Mucosa of descending colon (tissue), 3 donors: ENCODE results near the gene RDH14. TPM values are rescaled to one million over a fixed set of nuclear protein-coding genes. Genes with fewer than 3 reads are reported as not detected.

Experiments used
- ATAC-seq: fragments of 200-7000 bp; cut with Tn5 transposase; one replicate; pipeline ENCODE4 v1.9.1; 2020; ENCODE audit warnings: mild to moderate bottlenecking, moderate library complexity
- DNase-seq, 3 donors: peaks; one replicate each; pipeline ENCODE4 v3.0.0-alpha.2; 2020
- H3K36me3 ChIP-seq: fragments of 200-600 bp; one replicate; pipeline ENCODE4 v1.8.0; 2021; ENCODE audit warnings: low read depth, mild to moderate bottlenecking
- H3K4me1 ChIP-seq: fragments of 200-600 bp; one replicate; pipeline ENCODE4 v1.8.0; 2021; ENCODE audit warnings: low read depth, mild to moderate bottlenecking
- H3K4me3 ChIP-seq: fragments of 200-600 bp; one replicate; pipeline ENCODE4 v1.8.0; 2021; ENCODE audit warnings: mild to moderate bottlenecking
- H3K9me3 ChIP-seq: fragments of 200-600 bp; one replicate; pipeline ENCODE4 v1.8.0; 2021; ENCODE audit warnings: mild to moderate bottlenecking
- intact Hi-C, 2 donors: fragments of 100-400 bp; cut with DNase I in 1 of 2; cut with micrococcal nuclease in 1 of 2; formaldehyde crosslinking; loops; one replicate each; pipeline versions ENCODE4 v1.11.0 to v1.11.1; 2022; cut with DNase I, micrococcal nuclease
- total RNA-seq, 3 donors: library from RNA; stranded (reverse); fragmentation: NEBNext Ultra II Directional in 2 of 3; extraction: Animal tissue kit (Norgen Biotek cat#: 25700) in 2 of 3; gene quantifications; one replicate each; pipeline versions ENCODE4 v1.2.1 to v1.2.4, GENCODE V29; 2021 to 2023
- TF ChIP-seq, protein P1 (sequence below): fragments of 200-600 bp; IDR thresholded peaks from one replicate; pipeline ENCODE4 v1.8.0; 2022; ENCODE audit warnings: antibody characterized with exemption, mild to moderate bottlenecking
- donor health status: DM: no; HTN: no; CAD: no; lungs with moderate emphysema.
- donor health status: DM: no; HTN: no; CAD: no.
- donor health status: DM: no; HTN: yes; CAD: no.

The RDH14 gene
- total RNA-seq, 3 donors from 2014 or later = 16.2 to 25.3 (median 17.1) TPM

DNA sequence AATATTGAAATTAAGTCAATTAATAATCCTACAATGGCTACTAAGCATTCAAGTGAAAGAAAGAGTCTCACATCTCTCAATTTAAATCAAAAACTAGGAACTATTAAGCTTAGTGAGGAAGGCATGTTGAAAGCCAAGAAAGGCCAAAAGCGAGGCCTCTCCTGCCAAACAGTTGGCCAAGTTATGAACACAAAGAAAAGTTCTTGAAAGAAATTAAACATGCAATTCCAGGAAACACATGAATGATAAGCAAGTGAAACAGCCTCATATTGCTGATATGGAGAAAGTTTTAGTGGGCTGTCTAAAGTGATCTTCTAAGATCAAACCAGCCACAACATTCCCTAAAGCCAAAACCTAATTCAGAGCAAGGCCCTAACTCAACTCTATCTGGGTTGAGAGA lies 11.8 kb downstream of the RDH14 start:
- intact Hi-C loops = no loop called here

DNA sequence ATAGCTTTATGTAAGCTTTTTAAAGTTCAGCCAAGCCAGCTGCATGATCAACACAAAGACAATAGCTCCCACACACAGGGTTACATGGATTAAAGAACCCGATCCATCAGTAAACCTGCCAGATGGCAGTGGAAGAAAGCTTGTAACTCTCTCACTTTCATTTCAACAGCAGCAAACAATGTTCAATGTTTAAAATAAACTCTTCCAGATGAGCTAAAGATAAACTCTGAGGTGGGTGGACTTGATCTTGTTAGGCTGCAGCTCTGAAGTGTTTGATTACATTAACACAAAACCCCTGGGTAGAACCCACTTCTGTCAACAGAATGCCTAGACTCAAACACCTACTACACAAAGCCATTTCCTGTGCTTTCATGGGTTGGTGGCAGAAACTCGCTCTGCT lies 13.9 kb downstream of the RDH14 start:
- no peak for ATAC-seq
- intact Hi-C loops = no loop called here
- H3K9me3 ChIP-seq = no peaks in the 10 kb centered on the region
- no peak overlapping the region for H3K4me3 ChIP-seq
- no peaks in the 10 kb centered on the region for H3K36me3 ChIP-seq
- TF ChIP-seq, protein P1, sequence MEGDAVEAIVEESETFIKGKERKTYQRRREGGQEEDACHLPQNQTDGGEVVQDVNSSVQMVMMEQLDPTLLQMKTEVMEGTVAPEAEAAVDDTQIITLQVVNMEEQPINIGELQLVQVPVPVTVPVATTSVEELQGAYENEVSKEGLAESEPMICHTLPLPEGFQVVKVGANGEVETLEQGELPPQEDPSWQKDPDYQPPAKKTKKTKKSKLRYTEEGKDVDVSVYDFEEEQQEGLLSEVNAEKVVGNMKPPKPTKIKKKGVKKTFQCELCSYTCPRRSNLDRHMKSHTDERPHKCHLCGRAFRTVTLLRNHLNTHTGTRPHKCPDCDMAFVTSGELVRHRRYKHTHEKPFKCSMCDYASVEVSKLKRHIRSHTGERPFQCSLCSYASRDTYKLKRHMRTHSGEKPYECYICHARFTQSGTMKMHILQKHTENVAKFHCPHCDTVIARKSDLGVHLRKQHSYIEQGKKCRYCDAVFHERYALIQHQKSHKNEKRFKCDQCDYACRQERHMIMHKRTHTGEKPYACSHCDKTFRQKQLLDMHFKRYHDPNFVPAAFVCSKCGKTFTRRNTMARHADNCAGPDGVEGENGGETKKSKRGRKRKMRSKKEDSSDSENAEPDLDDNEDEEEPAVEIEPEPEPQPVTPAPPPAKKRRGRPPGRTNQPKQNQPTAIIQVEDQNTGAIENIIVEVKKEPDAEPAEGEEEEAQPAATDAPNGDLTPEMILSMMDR = no peak
- no peaks in the 10 kb centered on the region for H3K4me1 ChIP-seq
- DNase-seq = no peak

More for the DNA sequence above, 11.8 kb downstream of the RDH14 start:
- DNase-seq = no peak
- no peaks in the 10 kb centered on the region for H3K4me1 ChIP-seq
- no peak overlapping the region for H3K4me3 ChIP-seq
- TF ChIP-seq, protein P1 = no peak
- H3K9me3 ChIP-seq = no peaks in the 10 kb centered on the region
- no peak for ATAC-seq
- no peaks in the 10 kb centered on the region for H3K36me3 ChIP-seq

DNA sequence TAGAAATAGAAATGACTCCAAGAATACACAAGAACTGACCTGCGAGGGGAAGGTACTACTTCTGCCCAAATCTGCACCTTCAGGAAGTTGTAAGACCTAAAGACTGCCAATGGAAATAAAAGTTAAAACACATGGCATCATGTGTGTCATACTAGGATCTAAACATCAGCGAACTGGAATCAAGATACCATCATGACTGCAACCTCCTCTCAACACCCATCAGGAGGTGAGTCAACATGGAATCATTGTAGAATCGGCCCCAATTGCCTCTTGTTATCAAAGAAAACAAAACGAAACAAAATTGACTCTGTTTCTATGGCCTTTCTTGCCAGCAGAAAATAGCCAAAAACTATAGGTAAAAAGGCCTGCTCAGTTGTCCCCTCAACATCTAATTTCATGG lies 15.1 kb downstream of the RDH14 start:
- intact Hi-C loops = no loop called here
- TF ChIP-seq, protein P1 = no peak
- Histone ChIP-seq H3K9me3 (no peaks in the 10 kb centered on the region), H3K4me3 (no peak overlapping the region), H3K4me1 (no peaks in the 10 kb centered on the region), H3K36me3 (no peaks in the 10 kb centered on the region)
- ATAC-seq = no peak
- no peak for DNase-seq

DNA sequence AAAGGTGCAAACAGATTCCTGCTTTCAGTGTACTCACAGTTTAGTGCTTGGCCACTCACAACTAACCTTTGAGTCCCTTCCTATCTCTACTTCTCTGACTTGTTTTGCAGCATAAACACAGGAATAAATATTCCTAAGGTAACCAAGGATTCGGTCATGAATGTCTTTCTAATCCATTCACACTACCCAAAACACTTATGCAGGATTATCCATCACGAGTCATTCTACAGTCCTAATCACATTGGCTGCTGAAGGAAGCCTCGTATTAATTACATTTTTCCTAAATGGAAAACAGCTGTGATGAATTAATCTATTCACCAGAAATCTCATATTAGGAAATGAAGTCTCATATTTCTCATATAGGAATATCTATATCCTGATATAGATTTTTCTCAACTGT lies 16.3 kb downstream of the RDH14 start:
- intact Hi-C loops = no loop called here
- no peak for DNase-seq
- no peaks in the 10 kb centered on the region for H3K4me1 ChIP-seq

DNA sequence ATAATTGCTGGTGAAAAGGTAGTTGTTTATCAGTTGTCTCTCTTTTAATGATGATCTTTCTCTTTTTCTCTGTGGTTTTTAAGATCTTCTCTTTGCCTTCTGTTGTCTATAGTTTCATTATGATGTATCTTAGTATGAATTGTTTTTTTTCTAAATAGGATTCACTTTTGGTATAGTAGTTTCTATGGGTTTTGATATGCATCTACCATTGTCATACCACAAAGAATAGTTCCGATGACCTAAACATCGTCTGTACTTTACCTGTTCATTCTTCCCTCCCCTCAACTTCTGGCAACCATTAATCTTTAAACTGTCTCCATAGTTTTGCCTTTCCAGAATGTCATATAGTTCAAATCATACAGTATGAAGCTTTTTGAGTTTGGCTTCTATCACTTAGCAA lies 19.6 kb downstream of the RDH14 start:
- TF ChIP-seq, protein P1 = no peak
- ATAC-seq (no peak), DNase-seq (no peak)
- no peaks in the 10 kb centered on the region for H3K4me1 ChIP-seq
- H3K4me3 ChIP-seq = no peak overlapping the region
- intact Hi-C loops = no loop called here
- no peaks in the 10 kb centered on the region for H3K36me3 ChIP-seq
- H3K9me3 ChIP-seq = no peaks in the 10 kb centered on the region

More for the DNA sequence above, 16.3 kb downstream of the RDH14 start:
- H3K9me3 ChIP-seq = no peaks in the 10 kb centered on the region
- ATAC-seq = no peak
- H3K4me3 ChIP-seq = no peak overlapping the region
- TF ChIP-seq, protein P1 = no peak
- no peaks in the 10 kb centered on the region for H3K36me3 ChIP-seq

DNA sequence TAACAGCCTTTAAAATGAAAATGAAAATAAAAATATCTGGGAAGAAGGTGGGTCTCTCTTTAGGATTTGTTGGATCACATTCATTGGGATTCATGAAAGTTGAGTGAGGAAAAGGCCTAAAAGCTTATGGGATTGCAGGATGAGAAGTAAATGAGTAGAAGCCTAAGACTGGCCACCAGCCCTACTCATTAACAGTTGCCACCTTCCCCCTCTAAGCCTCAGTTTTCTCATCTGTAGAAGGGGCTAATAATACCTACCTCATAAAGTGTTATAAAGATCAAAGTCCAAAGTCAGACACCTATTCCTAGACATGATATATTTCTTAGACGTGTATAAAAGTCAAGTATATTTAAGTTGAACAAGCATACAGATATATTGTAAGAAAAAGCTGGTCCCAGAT lies 23.8 kb downstream of the RDH14 start:
- intact Hi-C loops = no loop called here
- Histone ChIP-seq H3K4me3 (no peak overlapping the region), H3K4me1 (no peaks in the 10 kb centered on the region), H3K36me3 (no peaks in the 10 kb centered on the region), H3K9me3 (no peaks in the 10 kb centered on the region)
- ATAC-seq (no peak), DNase-seq (no peak)
- TF ChIP-seq, protein P1 = no peak
